Ascending aorta (tissue), 2 donors: ENCODE measurements around the gene KLHL6. TPM values are rescaled to one million over a fixed set of nuclear protein-coding genes. Genes with fewer than 3 reads are reported as not detected.

ENCODE experiments used
- DNase-seq, 2 donors: peaks; one replicate each; pipeline ENCODE4 v3.0.0-alpha.2; 2019; ENCODE audit warnings: low spot score in 2 of 2
- H3K27ac ChIP-seq, 2 donors: fragments of 200-600 bp; sonication (generic); one replicate each; pipeline ENCODE4 v1.5.1; 2016 to 2017; ENCODE audit warnings: mild to moderate bottlenecking in 1 of 2
- H3K27me3 ChIP-seq: fragments of 200-600 bp; sonication (generic); one replicate; pipeline ENCODE4 v1.5.1; 2017
- H3K36me3 ChIP-seq, 2 donors: fragments of 200-600 bp; sonication (generic); one replicate each; pipeline ENCODE4 v1.5.1; 2016
- H3K4me1 ChIP-seq, 2 donors: fragments of 200-600 bp; sonication (generic); one replicate each; pipeline ENCODE4 v1.5.1; 2016 to 2017; ENCODE audit warnings: mild to moderate bottlenecking in 1 of 2
- H3K4me3 ChIP-seq, 2 donors: fragments of 200-600 bp; sonication (generic); one replicate each; pipeline ENCODE4 v1.5.1; 2016 to 2017; ENCODE audit warnings: mild to moderate bottlenecking in 1 of 2
- H3K9me3 ChIP-seq, 2 donors: fragments of 200-600 bp; sonication (generic); one replicate each; pipeline ENCODE4 v1.5.1; 2016
- intact Hi-C: fragments of 100-400 bp; cut with DNase I; formaldehyde crosslinking; loops from one replicate; pipeline ENCODE4 v1.15.1; 2023
- total RNA-seq: library from RNA; depleted of rRNA; stranded (reverse); fragments of >200 nt; gene quantifications from one replicate; pipeline ENCODE4 v1.1.0, GENCODE V29; 2016
- TF ChIP-seq, protein P1 (sequence below), 3 experiments: fragments of 200-600 bp in 2 of 3; fragments of 450-650 bp in 1 of 3; sonication (generic) in 2 of 3; IDR thresholded peaks; one replicate each; pipeline ENCODE4 v1.5.1; 2016 to 2019; ENCODE audit warnings: antibody characterized with exemption in 3 of 3, mild to moderate bottlenecking in 1 of 3, moderate library complexity in 1 of 3

KLHL6 gene, protein sequence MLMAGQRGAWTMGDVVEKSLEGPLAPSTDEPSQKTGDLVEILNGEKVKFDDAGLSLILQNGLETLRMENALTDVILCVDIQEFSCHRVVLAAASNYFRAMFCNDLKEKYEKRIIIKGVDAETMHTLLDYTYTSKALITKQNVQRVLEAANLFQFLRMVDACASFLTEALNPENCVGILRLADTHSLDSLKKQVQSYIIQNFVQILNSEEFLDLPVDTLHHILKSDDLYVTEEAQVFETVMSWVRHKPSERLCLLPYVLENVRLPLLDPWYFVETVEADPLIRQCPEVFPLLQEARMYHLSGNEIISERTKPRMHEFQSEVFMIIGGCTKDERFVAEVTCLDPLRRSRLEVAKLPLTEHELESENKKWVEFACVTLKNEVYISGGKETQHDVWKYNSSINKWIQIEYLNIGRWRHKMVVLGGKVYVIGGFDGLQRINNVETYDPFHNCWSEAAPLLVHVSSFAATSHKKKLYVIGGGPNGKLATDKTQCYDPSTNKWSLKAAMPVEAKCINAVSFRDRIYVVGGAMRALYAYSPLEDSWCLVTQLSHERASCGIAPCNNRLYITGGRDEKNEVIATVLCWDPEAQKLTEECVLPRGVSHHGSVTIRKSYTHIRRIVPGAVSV
- total RNA-seq, result 1.5 TPM

DNA sequence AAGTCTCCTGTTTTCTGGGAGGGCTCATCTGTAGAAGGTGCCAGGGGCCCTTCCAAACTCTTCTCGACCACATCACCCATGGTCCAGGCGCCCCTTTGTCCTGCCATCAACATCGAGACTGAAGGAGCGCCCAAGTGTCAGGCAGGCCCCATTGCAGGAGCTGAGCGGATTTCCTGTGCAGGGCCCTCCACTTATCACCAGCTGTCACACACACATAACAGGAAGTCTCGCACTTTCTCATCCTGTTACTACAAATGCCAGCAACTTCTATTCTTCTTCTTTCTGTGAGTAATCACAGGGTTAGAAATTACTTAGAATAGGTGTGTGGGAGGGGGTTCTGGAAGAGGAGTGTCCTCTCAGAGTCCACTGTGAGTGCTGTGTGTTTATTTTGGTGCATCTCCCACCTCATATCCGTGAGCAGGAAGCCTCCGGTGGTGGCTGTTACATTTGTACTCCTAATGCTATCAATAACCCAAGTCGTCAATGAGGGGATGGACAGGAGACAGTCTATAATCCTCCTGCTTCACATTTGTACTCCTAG lies at the start of gene KLHL6:
KLHL6 (minus strand) TSS at position 166 of the 541 bp plus-strand sequence; CDS start at position 113, 53 bp downstream.
- peak within 1 kb of the TSS in 1 of 2 donors; percentile 41 for H3K4me3 ChIP-seq

DNA sequence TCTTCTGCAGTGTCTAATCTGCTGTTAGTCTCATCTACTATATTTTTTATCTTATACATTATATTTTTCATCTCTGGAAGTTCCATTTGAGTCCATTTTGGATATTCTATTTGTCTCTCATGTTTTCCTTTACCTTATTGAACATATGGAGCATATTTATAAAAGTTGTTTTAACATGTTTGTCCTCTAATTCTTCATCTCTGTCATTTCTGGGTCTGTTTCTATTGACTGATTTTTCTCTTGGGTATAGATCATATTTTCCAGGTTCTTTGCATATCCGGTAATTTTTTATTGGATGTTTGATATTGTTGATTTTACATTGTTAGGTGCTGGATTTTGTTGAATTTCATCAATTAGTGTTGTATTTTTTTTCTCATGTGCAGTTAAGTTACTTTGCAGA lies 42.5 kb upstream of the KLHL6 start:
- Histone ChIP-seq H3K27ac (no peak overlapping the region), H3K4me3 (no peak overlapping the region), H3K36me3 (no peaks in the 10 kb centered on the region), H3K9me3 (peaks cover 0 to 16% of the 10 kb centered on the region in 2 donors), H3K27me3 (no peaks in the 10 kb centered on the region), H3K4me1 (no peaks in the 10 kb centered on the region)
- intact Hi-C loops, result no loop called here
- TF ChIP-seq, protein P1, sequence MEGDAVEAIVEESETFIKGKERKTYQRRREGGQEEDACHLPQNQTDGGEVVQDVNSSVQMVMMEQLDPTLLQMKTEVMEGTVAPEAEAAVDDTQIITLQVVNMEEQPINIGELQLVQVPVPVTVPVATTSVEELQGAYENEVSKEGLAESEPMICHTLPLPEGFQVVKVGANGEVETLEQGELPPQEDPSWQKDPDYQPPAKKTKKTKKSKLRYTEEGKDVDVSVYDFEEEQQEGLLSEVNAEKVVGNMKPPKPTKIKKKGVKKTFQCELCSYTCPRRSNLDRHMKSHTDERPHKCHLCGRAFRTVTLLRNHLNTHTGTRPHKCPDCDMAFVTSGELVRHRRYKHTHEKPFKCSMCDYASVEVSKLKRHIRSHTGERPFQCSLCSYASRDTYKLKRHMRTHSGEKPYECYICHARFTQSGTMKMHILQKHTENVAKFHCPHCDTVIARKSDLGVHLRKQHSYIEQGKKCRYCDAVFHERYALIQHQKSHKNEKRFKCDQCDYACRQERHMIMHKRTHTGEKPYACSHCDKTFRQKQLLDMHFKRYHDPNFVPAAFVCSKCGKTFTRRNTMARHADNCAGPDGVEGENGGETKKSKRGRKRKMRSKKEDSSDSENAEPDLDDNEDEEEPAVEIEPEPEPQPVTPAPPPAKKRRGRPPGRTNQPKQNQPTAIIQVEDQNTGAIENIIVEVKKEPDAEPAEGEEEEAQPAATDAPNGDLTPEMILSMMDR (IDR thresholded peaks at IDR 0.05), result no peak
- DNase-seq, result no peak

More for the DNA sequence above, at the start of gene KLHL6:
- peak; percentile 32 to 72 for DNase-seq
- TF ChIP-seq, protein P1 (IDR thresholded peaks at IDR 0.05), result no peak
- Histone ChIP-seq H3K27me3 (no peaks in the 10 kb centered on the region), H3K27ac (peak within 1 kb of the TSS in 1 of 2 donors; percentile 16), H3K9me3 (no peaks in the 10 kb centered on the region), H3K36me3 (no peaks in the 10 kb centered on the region), H3K4me1 (no peaks in the 10 kb centered on the region)
- intact Hi-C loops, result no loop called here

DNA sequence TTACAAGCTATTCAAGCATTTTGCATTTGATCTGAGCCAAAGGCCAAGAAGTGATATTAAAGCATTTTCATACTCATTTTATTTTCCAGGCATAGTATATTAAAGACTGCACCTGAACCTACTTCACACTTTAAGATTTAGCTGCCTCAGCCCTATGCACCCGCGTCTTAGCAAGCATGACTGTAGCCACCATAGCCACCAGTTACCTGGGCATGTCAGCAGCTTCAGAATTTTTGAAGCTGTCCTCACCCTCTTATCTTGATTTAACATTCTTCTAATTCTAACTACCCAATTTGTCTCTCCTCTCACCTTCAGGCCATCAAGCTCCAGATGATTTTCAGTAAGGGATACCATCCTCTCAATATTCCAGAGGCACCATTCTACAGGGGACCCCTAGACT lies 39.1 kb upstream of the KLHL6 start:
- no peak for DNase-seq
- TF ChIP-seq, protein P1 (IDR thresholded peaks at IDR 0.05), result no peak
- H3K4me3 ChIP-seq, result no peak overlapping the region
- H3K27me3 ChIP-seq, result no peaks in the 10 kb centered on the region
- intact Hi-C loops, result no loop called here
- H3K27ac ChIP-seq, result no peak overlapping the region
- H3K9me3 ChIP-seq, result peaks cover 0 to 16% of the 10 kb centered on the region in 2 donors
- no peaks in the 10 kb centered on the region for H3K4me1 ChIP-seq
- H3K36me3 ChIP-seq, result no peaks in the 10 kb centered on the region

DNA sequence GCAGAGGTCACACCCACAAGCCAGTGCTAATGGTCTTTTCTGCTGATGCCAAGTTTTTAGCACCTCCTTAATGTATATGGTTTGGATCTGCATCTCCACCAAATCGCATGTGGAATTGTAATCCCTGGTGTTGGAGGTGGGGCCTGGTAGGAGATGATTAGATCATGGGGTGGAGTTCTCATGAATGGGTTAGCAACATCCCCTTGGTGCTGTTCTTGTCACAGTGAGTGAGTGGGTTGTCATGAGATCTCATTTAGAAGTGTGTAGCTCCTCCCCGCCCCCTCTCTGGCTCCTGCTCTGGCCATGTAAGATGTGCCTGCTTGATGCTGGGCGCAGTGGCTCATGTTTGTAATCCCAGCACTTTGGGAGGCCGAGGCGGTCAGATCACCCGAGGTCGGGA lies 37.3 kb upstream of the KLHL6 start:
- H3K4me3 ChIP-seq, result no peak overlapping the region
- no peaks in the 10 kb centered on the region for H3K27me3 ChIP-seq
- H3K9me3 ChIP-seq, result peaks cover 0 to 5% of the 10 kb centered on the region in 2 donors
- intact Hi-C loops, result no loop called here
- DNase-seq, result no peak
- TF ChIP-seq, protein P1 (IDR thresholded peaks at IDR 0.05), result no peak
- no peaks in the 10 kb centered on the region for H3K4me1 ChIP-seq
- H3K36me3 ChIP-seq, result no peaks in the 10 kb centered on the region
- no peak overlapping the region for H3K27ac ChIP-seq

DNA sequence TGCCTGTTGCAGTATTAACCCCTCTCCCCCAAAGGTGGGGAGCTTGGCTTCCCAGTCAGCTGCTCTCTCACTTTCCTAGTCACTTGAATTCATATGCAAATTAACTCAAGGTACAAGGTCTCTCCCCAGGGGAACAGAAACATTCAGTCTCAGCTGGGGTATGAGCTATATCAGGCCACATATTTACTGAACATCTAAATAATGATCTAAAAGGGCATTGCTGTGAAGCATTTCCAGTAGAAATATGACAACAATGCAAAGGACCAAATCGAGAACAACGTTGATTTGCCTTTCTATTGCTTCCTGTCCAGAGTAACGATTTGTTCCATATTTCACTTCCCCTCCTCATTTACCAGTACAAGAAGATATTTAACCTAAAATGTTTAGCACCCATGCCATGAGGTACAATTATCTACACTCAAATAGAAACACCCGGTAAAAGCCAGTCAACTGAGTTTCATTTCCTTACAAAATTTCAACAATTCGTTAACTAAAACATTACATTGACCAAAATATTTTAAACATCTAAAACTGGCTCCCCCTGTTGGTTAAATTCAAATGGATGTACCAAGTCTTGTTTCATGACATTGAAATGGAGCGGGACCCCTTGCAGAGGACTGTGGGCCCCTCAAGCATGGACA lies 36.5 kb upstream of the KLHL6 start:
- Histone ChIP-seq H3K4me1 (no peaks in the 10 kb centered on the region), H3K4me3 (no peak overlapping the region), H3K36me3 (no peaks in the 10 kb centered on the region), H3K9me3 (no peaks in the 10 kb centered on the region), H3K27me3 (no peaks in the 10 kb centered on the region), H3K27ac (no peak overlapping the region)
- intact Hi-C loops, result no loop called here
- TF ChIP-seq, protein P1 (IDR thresholded peaks at IDR 0.05), result peak in 2 of 3 experiments; percentile 12 to 16
- no peak for DNase-seq
